ENCODE data around the gene SCUBE3.

SCUBE3 gene

GRCh38 chr6:35216851-35217811, 3.4 kb downstream of the SCUBE3 start:
- Histone ChIP-seq H3K4me2 (ENCODE audit: insufficient read depth, low read length, poor library complexity, severe bottlenecking) (peak overlapping the region; percentile 61), H3K4ac (ENCODE audit: low read length) (no peak overlapping the region), H3K4me3 (ENCODE audit: low read length in 2 of 2) (peak overlapping the region in 1 of 2 donors; percentile 1), H3K4me1 (ENCODE audit: control insufficient read depth in 2 of 2, insufficient read depth in 1 of 2, low read depth in 1 of 2, low read length in 2 of 2) (peaks cover 42 to 50% of the 10 kb centered on the region in 2 donors), H3K14ac (ENCODE audit: low read length) (no peak overlapping the region), H4K8ac (ENCODE audit: low read depth, low read length) (no peak overlapping the region), H2BK120ac (ENCODE audit: low read depth, low read length) (no peak overlapping the region), H3K27me3 (ENCODE audit: control insufficient read depth in 3 of 3, insufficient read depth in 3 of 3, low read depth in 1 of 3, low read length in 3 of 3) (peaks cover 0 to 5% (median 3%) of the 10 kb centered on the region in 3 experiments), H4K91ac (ENCODE audit: low read depth, low read length, poor library complexity) (no peak overlapping the region), H2AFZ (ENCODE audit: low read length) (no peak overlapping the region), H3K79me1 (ENCODE audit: low read depth, low read length) (peaks cover 6% of the 10 kb centered on the region), H2BK12ac (ENCODE audit: low read length) (no peak overlapping the region), H3K36me3 (replicated peaks in 1 of 2; ENCODE audit: control insufficient read depth in 2 of 2, insufficient read depth in 2 of 2, low read length in 2 of 2) (peaks cover 0 to 32% of the 10 kb centered on the region in 2 donors), H3K27ac (replicated peaks; ENCODE audit: low read length) (peak overlapping the region; percentile 89), H3K9me3 (replicated peaks in 1 of 2; ENCODE audit: control insufficient read depth in 2 of 2, insufficient read depth in 1 of 2, low read depth in 1 of 2, low read length in 2 of 2) (no peaks in the 10 kb centered on the region), H3K9ac (ENCODE audit: low read depth, low read length, poor library complexity) (no peak overlapping the region), H3K18ac (ENCODE audit: low read length) (peak overlapping the region; percentile 92), H2AK5ac (ENCODE audit: low read depth, low read length) (no peak overlapping the region), H2BK15ac (ENCODE audit: low read length) (no peak overlapping the region), H2BK5ac (ENCODE audit: low read length) (peak overlapping the region; percentile 88), H3K23ac (ENCODE audit: low read depth, low read length, poor library complexity) (no peak overlapping the region)
- DNase-seq (ENCODE audit: low spot score): no peak
- WGBS, 2 donors (ENCODE audit: extremely low coverage in 2 of 2, insufficient read length in 2 of 2, insufficient replicate concordance in 1 of 2): no CpG with 5 or more reads among the region's 17 CpGs

DNA sequence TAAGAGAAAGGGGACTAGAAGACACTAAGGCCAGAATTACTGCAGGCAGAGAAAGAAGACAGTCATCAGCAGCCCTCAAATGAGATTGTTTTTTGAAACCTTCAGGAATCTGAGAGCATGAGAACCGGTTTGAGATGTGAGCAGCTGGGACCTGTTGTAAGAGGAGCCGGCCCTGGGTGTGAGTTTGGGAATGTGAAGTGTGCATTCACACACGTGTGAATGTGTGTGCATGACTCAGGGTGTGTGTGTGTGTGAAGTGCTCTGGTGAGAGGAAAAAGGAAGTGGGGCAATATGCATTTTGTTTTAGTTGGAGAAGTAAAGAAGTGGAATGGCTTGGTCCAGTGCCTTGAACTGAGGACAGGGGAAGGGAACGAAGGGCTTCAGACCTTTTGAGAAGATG, 4.3 kb downstream of the SCUBE3 start:
- no peak overlapping the region for H2BK12ac ChIP-seq (ENCODE audit: low read length)
- no peak overlapping the region for H3K18ac ChIP-seq (ENCODE audit: low read length)
- no peak overlapping the region for H3K14ac ChIP-seq (ENCODE audit: low read length)
- no peak overlapping the region for H3K4ac ChIP-seq (ENCODE audit: low read length)
- H4K91ac ChIP-seq (ENCODE audit: low read depth, low read length, poor library complexity): no peak overlapping the region
- no peak overlapping the region for H3K4me3 ChIP-seq (ENCODE audit: low read length in 2 of 2)
- H2AFZ ChIP-seq (ENCODE audit: low read length): no peak overlapping the region
- no peak overlapping the region for H4K8ac ChIP-seq (ENCODE audit: low read depth, low read length)
- H3K9me3 ChIP-seq (replicated peaks in 1 of 2; ENCODE audit: control insufficient read depth in 2 of 2, insufficient read depth in 1 of 2, low read depth in 1 of 2, low read length in 2 of 2): no peaks in the 10 kb centered on the region
- DNase-seq (ENCODE audit: low spot score): no peak
- no peak overlapping the region for H2BK120ac ChIP-seq (ENCODE audit: low read depth, low read length)
- H3K9ac ChIP-seq (ENCODE audit: low read depth, low read length, poor library complexity): no peak overlapping the region
- H3K27ac ChIP-seq (replicated peaks; ENCODE audit: low read length): peak overlapping the region; percentile 89
- peaks cover 38 to 42% of the 10 kb centered on the region in 2 donors for H3K4me1 ChIP-seq (ENCODE audit: control insufficient read depth in 2 of 2, insufficient read depth in 1 of 2, low read depth in 1 of 2, low read length in 2 of 2)
- no peaks in the 10 kb centered on the region for H3K27me3 ChIP-seq (ENCODE audit: control insufficient read depth in 3 of 3, insufficient read depth in 3 of 3, low read depth in 1 of 3, low read length in 3 of 3)
- peak overlapping the region; percentile 61 for H3K4me2 ChIP-seq (ENCODE audit: insufficient read depth, low read length, poor library complexity, severe bottlenecking)
- WGBS, 2 donors (ENCODE audit: extremely low coverage in 2 of 2, insufficient read length in 2 of 2, insufficient replicate concordance in 1 of 2): no CpG with 5 or more reads among the region's 4 CpGs
- H3K79me1 ChIP-seq (ENCODE audit: low read depth, low read length): peaks cover 6% of the 10 kb centered on the region
- peak overlapping the region; percentile 9 for H2AK5ac ChIP-seq (ENCODE audit: low read depth, low read length)
- no peak overlapping the region for H2BK5ac ChIP-seq (ENCODE audit: low read length)
- no peak overlapping the region for H3K23ac ChIP-seq (ENCODE audit: low read depth, low read length, poor library complexity)
- H2BK15ac ChIP-seq (ENCODE audit: low read length): no peak overlapping the region
- H3K36me3 ChIP-seq (replicated peaks in 1 of 2; ENCODE audit: control insufficient read depth in 2 of 2, insufficient read depth in 2 of 2, low read length in 2 of 2): peaks cover 0 to 40% of the 10 kb centered on the region in 2 donors

DNA sequence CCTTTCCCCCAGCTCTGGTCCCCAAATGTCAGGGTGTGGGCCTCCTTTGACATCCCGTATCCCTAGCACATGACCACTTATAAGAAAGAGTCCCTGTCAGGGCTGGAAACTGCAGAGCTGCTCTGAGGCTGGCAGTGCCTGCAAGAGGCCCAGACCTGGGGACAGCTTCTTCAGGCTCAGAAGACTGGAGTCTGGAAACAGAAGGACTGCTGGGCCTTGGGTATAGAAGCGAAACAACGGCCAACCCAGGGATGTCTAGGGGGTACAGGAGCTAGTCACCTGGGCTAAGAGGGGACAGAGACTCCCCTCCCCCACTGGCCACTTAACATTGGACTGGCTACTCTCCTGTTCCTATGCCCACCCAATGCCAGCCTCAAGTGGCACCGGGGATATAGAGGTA, 4.7 kb downstream of the SCUBE3 start:
- no peak overlapping the region for H4K91ac ChIP-seq (ENCODE audit: low read depth, low read length, poor library complexity)
- H2BK12ac ChIP-seq (ENCODE audit: low read length): no peak overlapping the region
- H3K4ac ChIP-seq (ENCODE audit: low read length): no peak overlapping the region
- no peak overlapping the region for H4K8ac ChIP-seq (ENCODE audit: low read depth, low read length)
- peak overlapping the region; percentile 1 for H3K18ac ChIP-seq (ENCODE audit: low read length)
- DNase-seq (ENCODE audit: low spot score): no peak
- no CpG with 5 or more reads among the region's 4 CpGs for WGBS, 2 donors (ENCODE audit: extremely low coverage in 2 of 2, insufficient read length in 2 of 2, insufficient replicate concordance in 1 of 2)
- H3K4me1 ChIP-seq (ENCODE audit: control insufficient read depth in 2 of 2, insufficient read depth in 1 of 2, low read depth in 1 of 2, low read length in 2 of 2): peaks cover 35 to 40% of the 10 kb centered on the region in 2 donors
- H3K4me3 ChIP-seq (ENCODE audit: low read length in 2 of 2): no peak overlapping the region
- H2AK5ac ChIP-seq (ENCODE audit: low read depth, low read length): peak overlapping the region; percentile 9
- H2BK120ac ChIP-seq (ENCODE audit: low read depth, low read length): no peak overlapping the region
- no peaks in the 10 kb centered on the region for H3K27me3 ChIP-seq (ENCODE audit: control insufficient read depth in 3 of 3, insufficient read depth in 3 of 3, low read depth in 1 of 3, low read length in 3 of 3)
- H3K14ac ChIP-seq (ENCODE audit: low read length): no peak overlapping the region
- H3K36me3 ChIP-seq (replicated peaks in 1 of 2; ENCODE audit: control insufficient read depth in 2 of 2, insufficient read depth in 2 of 2, low read length in 2 of 2): peaks cover 0 to 44% of the 10 kb centered on the region in 2 donors
- no peak overlapping the region for H3K4me2 ChIP-seq (ENCODE audit: insufficient read depth, low read length, poor library complexity, severe bottlenecking)
- no peak overlapping the region for H2BK15ac ChIP-seq (ENCODE audit: low read length)
- H3K27ac ChIP-seq (replicated peaks; ENCODE audit: low read length): peak overlapping the region; percentile 89
- H3K9ac ChIP-seq (ENCODE audit: low read depth, low read length, poor library complexity): no peak overlapping the region
- H3K79me1 ChIP-seq (ENCODE audit: low read depth, low read length): peaks cover 6% of the 10 kb centered on the region
- H2AFZ ChIP-seq (ENCODE audit: low read length): no peak overlapping the region
- no peaks in the 10 kb centered on the region for H3K9me3 ChIP-seq (replicated peaks in 1 of 2; ENCODE audit: control insufficient read depth in 2 of 2, insufficient read depth in 1 of 2, low read depth in 1 of 2, low read length in 2 of 2)
- H3K23ac ChIP-seq (ENCODE audit: low read depth, low read length, poor library complexity): no peak overlapping the region
- no peak overlapping the region for H2BK5ac ChIP-seq (ENCODE audit: low read length)

DNA sequence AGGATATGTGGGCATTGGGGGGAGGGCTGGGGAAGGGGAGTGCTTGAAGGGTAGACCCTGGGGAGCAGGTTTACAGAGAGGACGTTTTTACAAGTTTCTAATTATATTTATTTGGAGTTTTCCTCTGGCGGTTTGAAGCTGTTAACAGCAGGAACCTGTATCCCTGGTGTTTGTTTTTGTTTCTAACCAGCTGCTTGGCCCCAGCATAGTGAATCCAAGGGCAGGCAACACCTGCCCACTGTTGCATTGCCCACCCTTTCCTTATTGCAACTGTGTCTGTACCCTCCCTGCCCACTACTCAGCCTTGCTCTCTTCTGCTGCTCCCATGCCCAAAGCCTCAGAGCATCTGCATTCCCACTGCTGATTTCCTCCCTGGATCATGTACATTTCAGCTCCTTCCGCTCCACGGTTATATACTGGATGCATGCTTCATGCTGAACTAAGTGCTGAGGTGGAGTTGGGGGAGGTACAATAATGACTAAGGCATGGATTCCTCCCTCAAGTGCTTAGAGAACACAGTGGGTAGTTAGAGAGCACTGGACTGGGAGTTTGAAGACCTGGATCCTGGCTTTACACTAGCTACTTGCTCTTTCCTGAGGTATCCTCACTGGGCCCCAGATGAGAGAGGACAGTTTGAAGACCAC, 6.0 kb downstream of the SCUBE3 start:
- no CpG with 5 or more reads among the region's 4 CpGs for WGBS, 2 donors (ENCODE audit: extremely low coverage in 2 of 2, insufficient read length in 2 of 2, insufficient replicate concordance in 1 of 2)
- no peak overlapping the region for H3K4ac ChIP-seq (ENCODE audit: low read length)
- H2BK5ac ChIP-seq (ENCODE audit: low read length): no peak overlapping the region
- H3K4me2 ChIP-seq (ENCODE audit: insufficient read depth, low read length, poor library complexity, severe bottlenecking): no peak overlapping the region
- peaks cover 35 to 40% of the 10 kb centered on the region in 2 donors for H3K4me1 ChIP-seq (ENCODE audit: control insufficient read depth in 2 of 2, insufficient read depth in 1 of 2, low read depth in 1 of 2, low read length in 2 of 2)
- H3K36me3 ChIP-seq (replicated peaks in 1 of 2; ENCODE audit: control insufficient read depth in 2 of 2, insufficient read depth in 2 of 2, low read length in 2 of 2): peaks cover 0 to 55% of the 10 kb centered on the region in 2 donors
- H2BK15ac ChIP-seq (ENCODE audit: low read length): no peak overlapping the region
- peaks cover 4% of the 10 kb centered on the region for H3K79me1 ChIP-seq (ENCODE audit: low read depth, low read length)
- no peaks in the 10 kb centered on the region for H3K9me3 ChIP-seq (replicated peaks in 1 of 2; ENCODE audit: control insufficient read depth in 2 of 2, insufficient read depth in 1 of 2, low read depth in 1 of 2, low read length in 2 of 2)
- no peaks in the 10 kb centered on the region for H3K27me3 ChIP-seq (ENCODE audit: control insufficient read depth in 3 of 3, insufficient read depth in 3 of 3, low read depth in 1 of 3, low read length in 3 of 3)
- no peak overlapping the region for H2BK12ac ChIP-seq (ENCODE audit: low read length)
- no peak overlapping the region for H3K4me3 ChIP-seq (ENCODE audit: low read length in 2 of 2)
- no peak overlapping the region for H3K27ac ChIP-seq (replicated peaks; ENCODE audit: low read length)
- H3K23ac ChIP-seq (ENCODE audit: low read depth, low read length, poor library complexity): no peak overlapping the region
- peak overlapping the region; percentile 21 for H3K18ac ChIP-seq (ENCODE audit: low read length)
- no peak for DNase-seq (ENCODE audit: low spot score)
- no peak overlapping the region for H2AFZ ChIP-seq (ENCODE audit: low read length)
- H4K91ac ChIP-seq (ENCODE audit: low read depth, low read length, poor library complexity): no peak overlapping the region
- H3K9ac ChIP-seq (ENCODE audit: low read depth, low read length, poor library complexity): no peak overlapping the region
- no peak overlapping the region for H2AK5ac ChIP-seq (ENCODE audit: low read depth, low read length)
- no peak overlapping the region for H3K14ac ChIP-seq (ENCODE audit: low read length)
- no peak overlapping the region for H4K8ac ChIP-seq (ENCODE audit: low read depth, low read length)
- H2BK120ac ChIP-seq (ENCODE audit: low read depth, low read length): no peak overlapping the region

Data from neuronal stem cell (in vitro differentiated cells).